Renal cortex interstitium (tissue), 11 donors: ENCODE measurements around the gene SMU1. TPM values are rescaled to one million over a fixed set of nuclear protein-coding genes. Genes with fewer than 3 reads are reported as not detected.
"Not testable (repeated sequence)": the region's sequence is repeated elsewhere in the genome, so short reads cannot be mapped to it uniquely, and the experiment has no call there.

Source experiments
- DNase-seq, 11 donors: peaks; one replicate each; pipeline ENCODE4 v3.0.0-alpha.2; 2013; ENCODE audit warnings: low read depth in 9 of 11, low spot score in 4 of 11; ENCODE audit errors: extremely low read depth in 1 of 11
- polyA plus RNA-seq, 3 donors: library from polyadenylated mRNA; unstranded; fragments of 120-200 nt; gene quantifications; one replicate each; pipeline ENCODE4 v1.2.1, GENCODE V29; 2013; ENCODE audit not compliant: insufficient read length in 3 of 3

SMU1 gene
- polyA plus RNA-seq, 3 donors = 25.4 to 32.7 (median 27.4) TPM

GRCh38 chr9:33024966-33025571, 51.4 kb downstream of the SMU1 start, which contains the start of gene DNAJA1:
Gene DNAJA1, plus strand, starts transcription at chr9:33025273. Its CDS starts 1,212 bp downstream, at chr9:33026485.
- DNase-seq = peak in 10 of 11 donors; percentile 85 to 94 (median 92)

GRCh38 chr9:33024126-33024965, 52.1 kb downstream of the SMU1 start:
- peak in 2 of 11 donors; percentile 15 to 35 for DNase-seq

GRCh38 chr9:33023661-33024060, 52.8 kb downstream of the SMU1 start:
- no peak for DNase-seq

- DNase-seq = no peak
These were observed 53.7 kb downstream of the SMU1 start for GRCh38 chr9:33022755-33023154.

- no peak for DNase-seq
These were observed 54.2 kb downstream of the SMU1 start for GRCh38 chr9:33022303-33022702.

GRCh38 chr9:33019797-33020196, 56.7 kb downstream of the SMU1 start:
- DNase-seq = no peak

- DNase-seq = no peak
These were observed 59.0 kb downstream of the SMU1 start for GRCh38 chr9:33017283-33018041.

GRCh38 chr9:33014665-33015014, 61.8 kb downstream of the SMU1 start:
- no peak for DNase-seq

- no peak for DNase-seq
These were observed 62.4 kb downstream of the SMU1 start for GRCh38 chr9:33013962-33014664.

- no peak for DNase-seq
These were observed 64.0 kb downstream of the SMU1 start for GRCh38 chr9:33012328-33013069.

GRCh38 chr9:33011831-33012230, 64.6 kb downstream of the SMU1 start:
- no peak for DNase-seq

- DNase-seq = no peak
These were observed 68.7 kb downstream of the SMU1 start for GRCh38 chr9:33007755-33008154.

- not testable (repeated sequence) for DNase-seq
These were observed 71.1 kb downstream of the SMU1 start for GRCh38 chr9:33005335-33005734.

- DNase-seq = peak in 1 of 11 donors; percentile 1
These were observed 75.8 kb downstream of the SMU1 start for GRCh38 chr9:33000682-33001055.

- DNase-seq = no peak
These were observed 83.8 kb downstream of the SMU1 start for GRCh38 chr9:32992595-32993238.

GRCh38 chr9:32991897-32992594, 84.4 kb downstream of the SMU1 start:
- DNase-seq = no peak
